Gastroesophageal sphincter (tissue), 4 donors: Measurements from ENCODE around the gene WWC2. TPM values are rescaled to one million over a fixed set of nuclear protein-coding genes. Genes with fewer than 3 reads are reported as not detected.

Experiments used
- ATAC-seq: fragments of 150-250 bp; one replicate; pipeline ENCODE4 v1.9.1; 2016; ENCODE audit warnings: mild to moderate bottlenecking, moderate library complexity
- H3K27ac ChIP-seq, 4 donors: fragments of 200-600 bp; sonication (generic) in 3 of 4; 1 replicate in 3 of 4; 2 replicates in 1 of 4; pipeline ENCODE4 v1.5.1; 2016 to 2019
- H3K27me3 ChIP-seq: fragments of 200-600 bp; sonication (generic); one replicate; pipeline ENCODE4 v1.5.1; 2019
- H3K36me3 ChIP-seq, 2 donors: fragments of 200-600 bp; sonication (generic); one replicate each; pipeline ENCODE4 v1.5.1; 2019; ENCODE audit warnings: control low read depth in 1 of 2
- H3K4me1 ChIP-seq, 3 donors: fragments of 200-600 bp; sonication (generic); 1 replicate in 2 of 3; 2 replicates in 1 of 3; pipeline ENCODE4 v1.5.1; 2016 to 2019; ENCODE audit warnings: control low read depth in 2 of 3
- H3K4me3 ChIP-seq, 2 donors: fragments of 200-600 bp; sonication (generic); one replicate each; pipeline ENCODE4 v1.5.1; 2019; ENCODE audit warnings: mild to moderate bottlenecking in 1 of 2, moderate library complexity in 1 of 2
- H3K9me3 ChIP-seq, 3 donors: fragments of 200-600 bp; sonication (generic); one replicate each; pipeline ENCODE4 v1.5.1; 2017 to 2019; ENCODE audit warnings: control low read depth in 2 of 3
- EP300 ChIP-seq: sonication (generic); formaldehyde crosslinking; IDR thresholded peaks from one replicate; pipeline ENCODE4 v1.6.1; 2017; ENCODE audit warnings: antibody characterized with exemption, mild to moderate bottlenecking
- POLR2A ChIP-seq, 2 donors: fragments of 450-650 bp; IDR thresholded peaks; one replicate each; pipeline ENCODE4 v1.6.1; 2017; ENCODE audit warnings: antibody characterized with exemption in 2 of 2, mild to moderate bottlenecking in 2 of 2, moderate library complexity in 1 of 2
- POLR2AphosphoS5 ChIP-seq: sonication (generic); formaldehyde crosslinking; IDR thresholded peaks from one replicate; pipeline ENCODE4 v1.6.1; 2017; ENCODE audit warnings: antibody characterized with exemption
- WGBS, 2 donors: methylation state at CpG; one replicate each; pipeline ENCODE4 v1.1.5; 2018; ENCODE audit warnings: low coverage in 1 of 2; 5-methylcytosine and 5-hydroxymethylcytosine counted together
- total RNA-seq, 4 donors: library from RNA; depleted of rRNA; stranded (reverse); fragments of >200 nt; gene quantifications; one replicate each; pipeline ENCODE4 v1.1.0, GENCODE V29; 2016
- TF ChIP-seq, protein P1 (sequence below), 4 experiments: fragments of 200-600 bp in 2 of 4; fragments of 450-650 bp in 2 of 4; sonication (generic) in 1 of 4; IDR thresholded peaks; one replicate each; pipeline ENCODE4 v1.5.1; 2017 to 2019; ENCODE audit warnings: antibody characterized with exemption in 4 of 4, mild to moderate bottlenecking in 2 of 4, moderate library complexity in 2 of 4

WWC2 gene
- total RNA-seq, 4 donors from 2014 or later = 23.0 to 42.0 (median 37.2) TPM

DNA sequence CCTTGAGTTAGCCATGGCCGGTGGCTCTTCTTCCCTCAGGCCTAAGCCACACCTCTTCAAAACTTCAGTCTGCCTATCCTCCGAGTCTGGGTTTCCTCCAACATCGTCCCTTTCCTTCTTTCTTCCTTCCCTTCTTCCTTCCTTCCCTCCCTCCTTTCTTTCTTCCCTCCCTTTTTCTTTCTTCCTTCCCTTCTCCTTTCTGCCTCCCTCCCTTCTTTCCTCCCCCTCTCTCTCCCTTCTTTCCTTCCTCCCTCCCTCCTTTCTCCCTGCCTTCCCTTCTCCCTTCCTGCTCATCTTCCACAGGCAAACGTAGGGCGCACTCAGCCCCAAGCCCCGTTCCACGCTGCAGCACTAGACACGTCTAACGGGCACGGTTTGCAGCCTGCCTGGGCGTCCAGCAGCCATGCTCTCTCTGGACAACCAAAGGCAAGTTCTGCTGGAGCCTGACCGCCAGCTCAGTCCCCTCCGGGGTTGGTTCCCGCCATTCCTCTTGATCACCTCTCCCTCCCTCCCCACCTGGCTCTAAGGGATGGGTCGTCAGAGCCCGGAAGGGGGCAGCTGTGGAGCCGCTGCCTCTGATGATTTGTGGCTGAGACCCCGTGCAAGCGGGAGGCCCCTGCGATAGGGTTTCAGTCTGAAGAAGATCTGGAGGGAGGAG, 257.2 kb downstream of the WWC2 start:
- no peaks in the 10 kb centered on the region for H3K9me3 ChIP-seq
- no peaks in the 10 kb centered on the region for H3K4me1 ChIP-seq
- H3K27me3 ChIP-seq = no peaks in the 10 kb centered on the region
- 87 to 89% methylated on average over 3 to 11 of the region's 20 CpGs for WGBS, 2 donors
- TF ChIP-seq POLR2A (IDR thresholded peaks at IDR 0.05) (no peak), EP300 (no peak), POLR2AphosphoS5 (no peak)
- TF ChIP-seq, protein P1, sequence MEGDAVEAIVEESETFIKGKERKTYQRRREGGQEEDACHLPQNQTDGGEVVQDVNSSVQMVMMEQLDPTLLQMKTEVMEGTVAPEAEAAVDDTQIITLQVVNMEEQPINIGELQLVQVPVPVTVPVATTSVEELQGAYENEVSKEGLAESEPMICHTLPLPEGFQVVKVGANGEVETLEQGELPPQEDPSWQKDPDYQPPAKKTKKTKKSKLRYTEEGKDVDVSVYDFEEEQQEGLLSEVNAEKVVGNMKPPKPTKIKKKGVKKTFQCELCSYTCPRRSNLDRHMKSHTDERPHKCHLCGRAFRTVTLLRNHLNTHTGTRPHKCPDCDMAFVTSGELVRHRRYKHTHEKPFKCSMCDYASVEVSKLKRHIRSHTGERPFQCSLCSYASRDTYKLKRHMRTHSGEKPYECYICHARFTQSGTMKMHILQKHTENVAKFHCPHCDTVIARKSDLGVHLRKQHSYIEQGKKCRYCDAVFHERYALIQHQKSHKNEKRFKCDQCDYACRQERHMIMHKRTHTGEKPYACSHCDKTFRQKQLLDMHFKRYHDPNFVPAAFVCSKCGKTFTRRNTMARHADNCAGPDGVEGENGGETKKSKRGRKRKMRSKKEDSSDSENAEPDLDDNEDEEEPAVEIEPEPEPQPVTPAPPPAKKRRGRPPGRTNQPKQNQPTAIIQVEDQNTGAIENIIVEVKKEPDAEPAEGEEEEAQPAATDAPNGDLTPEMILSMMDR (IDR thresholded peaks at IDR 0.05) = no peak
- H3K27ac ChIP-seq = no peak overlapping the region
- ATAC-seq = no peak
- no peak overlapping the region for H3K4me3 ChIP-seq
- H3K36me3 ChIP-seq = no peaks in the 10 kb centered on the region

DNA sequence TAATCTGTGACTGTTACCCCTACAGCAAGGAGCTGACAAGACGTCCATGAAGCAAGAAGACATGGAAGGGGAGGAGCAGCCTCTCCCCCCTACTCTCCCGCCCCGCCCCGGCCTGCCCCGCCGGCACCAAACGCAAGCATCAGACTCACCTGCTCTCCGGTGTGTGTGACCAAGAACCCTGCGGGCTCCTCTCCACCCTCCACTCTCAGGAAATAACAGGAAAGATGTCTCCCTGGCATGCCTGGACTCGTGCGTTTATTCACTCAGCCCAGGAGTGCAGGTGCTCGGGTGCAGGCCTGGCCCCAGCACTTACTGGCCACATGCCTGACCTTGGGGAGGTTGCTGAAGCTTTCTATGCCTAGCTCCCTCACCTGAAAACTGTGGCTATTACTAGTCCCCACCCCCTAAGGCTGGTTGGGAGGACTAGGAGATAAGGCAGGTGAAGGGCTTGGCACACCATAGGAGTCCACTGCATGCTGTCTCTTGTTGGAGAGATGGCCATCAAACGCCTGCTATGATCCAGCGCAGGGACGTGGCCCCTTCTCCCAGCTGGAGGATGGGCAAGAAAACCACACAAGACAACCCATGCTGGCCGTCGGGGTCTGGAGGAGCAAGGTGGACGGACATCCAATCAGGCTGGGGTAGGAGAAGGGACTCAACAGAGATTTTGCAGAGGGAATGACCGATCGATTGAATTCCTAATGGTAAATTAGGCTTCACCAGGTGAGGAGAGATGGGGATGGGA, 258.0 kb downstream of the WWC2 start:
- Histone ChIP-seq H3K4me1 (no peaks in the 10 kb centered on the region), H3K36me3 (no peaks in the 10 kb centered on the region), H3K9me3 (no peaks in the 10 kb centered on the region), H3K4me3 (no peak overlapping the region), H3K27me3 (no peaks in the 10 kb centered on the region), H3K27ac (no peak overlapping the region)
- 65 to 83% methylated on average over 5 to 6 of the region's 20 CpGs for WGBS, 2 donors
- ATAC-seq = no peak
- TF ChIP-seq EP300 (no peak), POLR2A (IDR thresholded peaks at IDR 0.05) (no peak), POLR2AphosphoS5 (no peak)
- TF ChIP-seq, protein P1 (IDR thresholded peaks at IDR 0.05) = no peak

DNA sequence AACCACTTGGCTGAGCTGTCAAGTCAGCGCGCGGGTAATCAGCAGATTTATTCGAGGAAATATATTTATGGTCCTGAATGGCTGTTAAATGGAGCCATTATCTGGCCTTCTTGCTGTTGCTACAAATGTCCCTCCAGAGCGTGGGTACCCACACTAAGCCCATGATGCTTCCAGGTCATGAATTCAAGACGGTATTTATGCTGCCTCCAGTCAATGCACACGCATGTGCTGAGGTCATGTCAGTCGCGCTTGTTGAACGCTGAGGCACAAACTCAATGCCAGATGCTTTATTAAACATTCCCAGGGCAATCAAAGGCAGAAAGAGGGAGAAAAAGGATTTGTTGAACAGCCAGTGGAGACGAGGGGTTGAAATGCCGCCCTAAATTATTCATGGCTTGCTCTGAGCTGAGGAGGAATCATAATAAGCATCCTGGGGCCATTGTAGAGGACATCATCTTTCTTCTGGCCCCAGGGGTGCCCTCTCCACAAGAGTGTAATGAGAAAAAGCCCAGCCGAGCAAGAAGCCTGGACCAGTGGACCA, 259.2 kb downstream of the WWC2 start:
- Histone ChIP-seq H3K4me3 (no peak overlapping the region), H3K4me1 (no peaks in the 10 kb centered on the region), H3K27ac (no peak overlapping the region), H3K36me3 (no peaks in the 10 kb centered on the region), H3K9me3 (no peaks in the 10 kb centered on the region), H3K27me3 (no peaks in the 10 kb centered on the region)
- ATAC-seq = no peak
- 86 to 100% methylated on average over 1 to 11 of the region's 13 CpGs for WGBS, 2 donors
- TF ChIP-seq EP300 (no peak), POLR2AphosphoS5 (no peak), POLR2A (IDR thresholded peaks at IDR 0.05) (no peak)
- TF ChIP-seq, protein P1 (IDR thresholded peaks at IDR 0.05) = no peak

DNA sequence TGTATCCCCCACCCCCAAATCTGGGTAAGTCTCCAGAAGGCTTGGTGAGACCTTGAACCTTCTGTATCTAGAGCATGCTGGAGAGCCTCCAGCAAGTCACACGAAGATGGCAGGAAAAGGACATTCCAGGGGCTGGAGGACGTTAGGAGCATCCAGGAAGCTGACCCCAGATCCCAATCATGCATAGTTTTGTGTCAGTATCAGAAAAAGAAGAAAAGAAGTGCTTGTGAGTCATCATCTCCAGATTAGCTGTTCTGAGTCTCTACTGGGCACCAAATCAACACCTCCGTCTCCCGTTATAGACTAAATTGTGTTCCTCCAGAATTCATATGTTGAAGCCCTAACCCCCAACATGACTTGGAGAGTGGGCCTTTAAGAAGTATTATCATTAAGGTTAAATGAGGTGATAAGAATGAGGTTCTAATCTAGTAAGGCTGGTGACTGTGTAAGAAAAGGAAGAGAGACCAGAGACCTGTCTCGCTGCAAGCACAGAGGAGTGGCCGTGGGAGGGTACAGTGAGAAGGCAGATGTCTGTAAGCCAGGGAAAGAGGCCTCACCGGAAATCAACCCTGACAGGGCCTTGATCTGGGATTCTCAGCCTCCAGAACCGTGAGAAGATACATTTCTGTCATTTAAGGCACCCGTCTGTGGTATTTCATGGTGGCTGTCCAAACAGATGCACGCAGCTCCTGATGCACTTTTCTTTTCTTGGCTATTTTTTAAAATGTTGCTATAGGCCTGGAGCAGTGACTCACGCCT, 261.3 kb downstream of the WWC2 start:
- TF ChIP-seq, protein P1 (IDR thresholded peaks at IDR 0.05) = no peak
- no peak for TF ChIP-seq EP300
- TF ChIP-seq POLR2AphosphoS5 = no peak
- TF ChIP-seq POLR2A (IDR thresholded peaks at IDR 0.05) = no peak
- ATAC-seq = no peak
- H3K36me3 ChIP-seq = no peaks in the 10 kb centered on the region
- H3K27ac ChIP-seq = no peak overlapping the region
- 54 to 71% methylated on average over 8 to 9 of the region's 11 CpGs for WGBS, 2 donors
- no peaks in the 10 kb centered on the region for H3K27me3 ChIP-seq
- H3K4me3 ChIP-seq = no peak overlapping the region
- H3K4me1 ChIP-seq = no peaks in the 10 kb centered on the region
- no peaks in the 10 kb centered on the region for H3K9me3 ChIP-seq
